ENCODE measurements around the gene MYLK.

The MYLK gene

GRCh38 chr3:123576122-123576521, 308.0 kb downstream of the MYLK start:
- Histone ChIP-seq H3K27me3 (ENCODE audit: control insufficient read depth, insufficient read depth, low read length) (no peaks in the 10 kb centered on the region), H3K36me3 (ENCODE audit: control insufficient read depth, insufficient read depth, low read length) (no peaks in the 10 kb centered on the region), H3K9me3 (ENCODE audit: control insufficient read depth, insufficient read depth, low read length) (no peaks in the 10 kb centered on the region), H3K4me1 (ENCODE audit: control insufficient read depth, insufficient read depth, low read length) (peaks cover 5% of the 10 kb centered on the region), H3K9ac (ENCODE audit: low read depth, low read length) (no peak overlapping the region), H3K4me3 (ENCODE audit: low read depth, low read length) (no peak overlapping the region)

- Histone ChIP-seq H3K9me3 (ENCODE audit: control insufficient read depth, insufficient read depth, low read length) (no peaks in the 10 kb centered on the region), H3K9ac (ENCODE audit: low read depth, low read length) (no peak overlapping the region), H3K27me3 (ENCODE audit: control insufficient read depth, insufficient read depth, low read length) (no peaks in the 10 kb centered on the region), H3K4me1 (ENCODE audit: control insufficient read depth, insufficient read depth, low read length) (peaks cover 5% of the 10 kb centered on the region), H3K36me3 (ENCODE audit: control insufficient read depth, insufficient read depth, low read length) (no peaks in the 10 kb centered on the region), H3K4me3 (ENCODE audit: low read depth, low read length) (no peak overlapping the region)
These were observed 312.2 kb downstream of the MYLK start for GRCh38 chr3:123571973-123572365.

- H3K36me3 ChIP-seq (ENCODE audit: control insufficient read depth, insufficient read depth, low read length) = no peaks in the 10 kb centered on the region
- H3K4me3 ChIP-seq (ENCODE audit: low read depth, low read length) = no peak overlapping the region
- no peaks in the 10 kb centered on the region for H3K9me3 ChIP-seq (ENCODE audit: control insufficient read depth, insufficient read depth, low read length)
These were observed 312.7 kb downstream of the MYLK start for GRCh38 chr3:123571264-123571972.

GRCh38 chr3:123568875-123569274, 315.3 kb downstream of the MYLK start:
- Histone ChIP-seq H3K36me3 (ENCODE audit: control insufficient read depth, insufficient read depth, low read length) (no peaks in the 10 kb centered on the region), H3K4me1 (ENCODE audit: control insufficient read depth, insufficient read depth, low read length) (peaks cover 5% of the 10 kb centered on the region), H3K4me3 (ENCODE audit: low read depth, low read length) (no peak overlapping the region), H3K9me3 (ENCODE audit: control insufficient read depth, insufficient read depth, low read length) (no peaks in the 10 kb centered on the region), H3K9ac (ENCODE audit: low read depth, low read length) (no peak overlapping the region), H3K27me3 (ENCODE audit: control insufficient read depth, insufficient read depth, low read length) (no peaks in the 10 kb centered on the region)

More at GRCh38 chr3:123571264-123571972, 312.7 kb downstream of the MYLK start:
- Histone ChIP-seq H3K4me1 (ENCODE audit: control insufficient read depth, insufficient read depth, low read length) (peaks cover 5% of the 10 kb centered on the region), H3K9ac (ENCODE audit: low read depth, low read length) (no peak overlapping the region), H3K27me3 (ENCODE audit: control insufficient read depth, insufficient read depth, low read length) (no peaks in the 10 kb centered on the region)

GRCh38 chr3:123568034-123568433, 316.1 kb downstream of the MYLK start:
- H3K9me3 ChIP-seq (ENCODE audit: control insufficient read depth, insufficient read depth, low read length) = no peaks in the 10 kb centered on the region
- H3K9ac ChIP-seq (ENCODE audit: low read depth, low read length) = no peak overlapping the region
- H3K4me1 ChIP-seq (ENCODE audit: control insufficient read depth, insufficient read depth, low read length) = peaks cover 5% of the 10 kb centered on the region
- no peaks in the 10 kb centered on the region for H3K27me3 ChIP-seq (ENCODE audit: control insufficient read depth, insufficient read depth, low read length)
- H3K4me3 ChIP-seq (ENCODE audit: low read depth, low read length) = no peak overlapping the region
- H3K36me3 ChIP-seq (ENCODE audit: control insufficient read depth, insufficient read depth, low read length) = no peaks in the 10 kb centered on the region

- Histone ChIP-seq H3K4me3 (ENCODE audit: low read depth, low read length) (no peak overlapping the region), H3K27me3 (ENCODE audit: control insufficient read depth, insufficient read depth, low read length) (peaks cover 4% of the 10 kb centered on the region), H3K9me3 (ENCODE audit: control insufficient read depth, insufficient read depth, low read length) (no peaks in the 10 kb centered on the region), H3K36me3 (ENCODE audit: control insufficient read depth, insufficient read depth, low read length) (no peaks in the 10 kb centered on the region), H3K4me1 (ENCODE audit: control insufficient read depth, insufficient read depth, low read length) (no peaks in the 10 kb centered on the region), H3K9ac (ENCODE audit: low read depth, low read length) (no peak overlapping the region)
These were observed 320.1 kb downstream of the MYLK start for GRCh38 chr3:123564056-123564455.

GRCh38 chr3:123562547-123562946, 321.6 kb downstream of the MYLK start:
- Histone ChIP-seq H3K9ac (ENCODE audit: low read depth, low read length) (no peak overlapping the region), H3K4me1 (ENCODE audit: control insufficient read depth, insufficient read depth, low read length) (no peaks in the 10 kb centered on the region), H3K36me3 (ENCODE audit: control insufficient read depth, insufficient read depth, low read length) (no peaks in the 10 kb centered on the region), H3K4me3 (ENCODE audit: low read depth, low read length) (no peak overlapping the region), H3K27me3 (ENCODE audit: control insufficient read depth, insufficient read depth, low read length) (peaks cover 4% of the 10 kb centered on the region), H3K9me3 (ENCODE audit: control insufficient read depth, insufficient read depth, low read length) (no peaks in the 10 kb centered on the region)

GRCh38 chr3:123561188-123561587, 322.9 kb downstream of the MYLK start:
- peaks cover 4% of the 10 kb centered on the region for H3K27me3 ChIP-seq (ENCODE audit: control insufficient read depth, insufficient read depth, low read length)
- no peaks in the 10 kb centered on the region for H3K4me1 ChIP-seq (ENCODE audit: control insufficient read depth, insufficient read depth, low read length)
- no peak overlapping the region for H3K4me3 ChIP-seq (ENCODE audit: low read depth, low read length)
- no peaks in the 10 kb centered on the region for H3K9me3 ChIP-seq (ENCODE audit: control insufficient read depth, insufficient read depth, low read length)
- no peaks in the 10 kb centered on the region for H3K36me3 ChIP-seq (ENCODE audit: control insufficient read depth, insufficient read depth, low read length)
- H3K9ac ChIP-seq (ENCODE audit: low read depth, low read length) = no peak overlapping the region
